ENCODE measurements around the gene AKAP6. TPM values are rescaled to one million over a fixed set of nuclear protein-coding genes. Genes with fewer than 3 reads are reported as not detected.

The AKAP6 gene
- total and polyA plus RNA-seq, 2 of the 8 experiments (the other 6 are each of a cell fraction or from before 2014, with no cell fraction given) = 0.09 to 0.89 TPM

DNA sequence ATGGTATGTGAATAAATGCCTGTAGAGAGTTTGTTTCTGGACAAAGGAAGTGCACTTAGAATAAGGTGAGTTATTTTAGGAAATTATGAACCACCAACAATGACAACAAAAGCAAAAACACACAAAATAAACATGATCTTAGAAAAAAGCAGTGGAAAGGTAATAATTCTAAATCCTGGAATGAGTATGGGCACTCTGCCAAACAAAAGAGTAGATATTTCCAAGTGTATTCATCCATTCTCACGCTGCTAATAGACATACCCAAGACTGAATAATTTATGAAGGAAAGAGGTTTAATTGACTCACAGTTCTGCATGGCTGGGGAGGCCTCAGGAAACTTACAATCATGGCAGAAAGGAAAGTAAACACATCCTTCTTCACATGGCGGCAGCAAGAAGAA is 340.3 kb downstream of the AKAP6 start:
- Histone ChIP-seq H3K9me3 (ENCODE audit: insufficient read depth in 2 of 2, low read depth in 1 of 2, low read length in 1 of 2) (0 out of 4 replicates have a peak, but pooled peaks cover 0 to 2% of the 10 kb centered on the region in 2 experiments), H3K18ac (ENCODE audit: extremely low read depth, low read length) (no peak overlapping the region), H4K8ac (ENCODE audit: extremely low read depth, insufficient read depth, low read length) (no peak overlapping the region), H2BK120ac (replicated peaks; ENCODE audit: low read depth, low read length) (no peak overlapping the region), H2BK5ac (ENCODE audit: low read depth, low read length) (no peak overlapping the region), H3K27me3 (replicated peaks in 1 of 4; ENCODE audit: control insufficient read depth in 3 of 4, extremely low read depth in 1 of 4, insufficient read depth in 3 of 4, low read length in 3 of 4) (no peaks in the 10 kb centered on the region), H3K4me3 (ENCODE audit: extremely low read depth in 1 of 4, insufficient read depth in 2 of 4, low read depth in 3 of 4, low read length in 4 of 4) (no peak overlapping the region), H3K9ac (replicated peaks in 1 of 4; ENCODE audit: extremely low read depth in 1 of 4, low read depth in 3 of 4, low read length in 3 of 4) (no peak overlapping the region), H3K4me2 (ENCODE audit: insufficient read depth in 1 of 2, low read depth in 2 of 2, low read length in 2 of 2) (no peak overlapping the region), H2AK5ac (ENCODE audit: low read depth, low read length) (no peak overlapping the region), H4K5ac (ENCODE audit: insufficient read length, low read depth, low read length) (no peak overlapping the region), H3K79me2 (ENCODE audit: control insufficient read depth in 1 of 2, insufficient read depth in 2 of 2, low read length in 2 of 2) (no peaks in the 10 kb centered on the region), H3K4ac (replicated peaks; ENCODE audit: insufficient read length, low read depth, low read length) (no peak overlapping the region), H4K91ac (replicated peaks; ENCODE audit: insufficient read length, low read length) (no peak overlapping the region), H3K14ac (ENCODE audit: insufficient read length) (no peak overlapping the region), H3K79me1 (ENCODE audit: low read depth, low read length) (no peaks in the 10 kb centered on the region), H2BK12ac (ENCODE audit: low read depth, low read length) (no peak overlapping the region), H3K27ac (ENCODE audit: low read depth, low read length) (no peak overlapping the region), H2BK15ac (ENCODE audit: low read length) (no peak overlapping the region), H3K36me3 (ENCODE audit: control insufficient read depth in 2 of 4, insufficient read depth in 4 of 4, low read length in 3 of 4) (no peaks in the 10 kb centered on the region), H2AFZ (ENCODE audit: low read length) (no peak overlapping the region), H3K4me1 (replicated peaks in 1 of 4; ENCODE audit: control insufficient read depth in 3 of 4, insufficient read depth in 4 of 4, low read length in 3 of 4) (peaks cover 0 to 2% (median 0%) of the 10 kb centered on the region in 4 experiments; a peak in 1 of 7 replicates), H2BK20ac (ENCODE audit: low read length) (no peak overlapping the region), H3K23me2 (ENCODE audit: low read depth, low read length) (no peaks in the 10 kb centered on the region), H4K20me1 (replicated peaks in 1 of 2; ENCODE audit: control insufficient read depth in 1 of 2, insufficient read depth in 2 of 2, low read length in 2 of 2) (no peaks in the 10 kb centered on the region), H3K23ac (ENCODE audit: insufficient read length) (no peak overlapping the region), H3K56ac (replicated peaks; ENCODE audit: insufficient read length, low read depth, low read length) (no peak overlapping the region)
- WGBS, 2 experiments (ENCODE audit: extremely low coverage in 1 of 2, insufficient coverage in 1 of 2, insufficient read length in 1 of 2, insufficient replicate concordance in 2 of 2, low coverage in 1 of 2, low lambda C conversion rate in 2 of 2, missing lambda C conversion rate in 1 of 2) = 89% methylated on average over 2 of the region's 2 CpGs; no CpG with 5 or more reads in 1 of the 2 experiments
- no peak for DNase-seq (ENCODE audit: low read depth in 1 of 2, low spot score in 2 of 2)
- ChIA-PET CTCF (ENCODE audit: partially characterized antibody) (no interaction called here), POLR2A (ENCODE audit: partially characterized antibody) (no interaction called here)
- no peak for FAIRE-seq
- no peak for TF ChIP-seq JUN (IDR thresholded peaks at IDR 0.05; ENCODE audit: low read depth, low read length)
- TF ChIP-seq GABPA (IDR thresholded peaks at IDR 0.05; ENCODE audit: borderline replicate concordance, insufficient read depth, low read length) = no peak
- TF ChIP-seq CREB1 (IDR thresholded peaks at IDR 0.05) = no peak
- TF ChIP-seq SAP30 (IDR thresholded peaks at IDR 0.05; ENCODE audit: insufficient read depth, insufficient replicate concordance, low read length) = no peak
- TF ChIP-seq CTBP2 (IDR thresholded peaks at IDR 0.05; ENCODE audit: borderline replicate concordance, insufficient read depth, insufficient read length, low read length) = no peak
